IPS-NIHi7 (cell line): ENCODE results near the gene FAM50A.

Experiments
- DNase-seq: peaks from one replicate; pipeline ENCODE4 v3.0.0; 2012; ENCODE audit warnings: mixed read lengths; ENCODE audit errors: extremely low spot score

FAM50A gene

GRCh38 chrX:154412468-154412867 is 31.5 kb upstream of the FAM50A start:
- no peak for DNase-seq

- DNase-seq, result no peak
Observed at GRCh38 chrX:154413142-154413541, 30.8 kb upstream of the FAM50A start.

GRCh38 chrX:154417157-154417556 is 26.8 kb upstream of the FAM50A start:
- no peak for DNase-seq

GRCh38 chrX:154419189-154419588 is 24.8 kb upstream of the FAM50A start:
- DNase-seq, result no peak

GRCh38 chrX:154419688-154420401 is 24.1 kb upstream of the FAM50A start:
- DNase-seq, result no peak

GRCh38 chrX:154420402-154420756 is 23.6 kb upstream of the FAM50A start:
- DNase-seq, result no peak

- DNase-seq, result no peak
Observed at GRCh38 chrX:154426916-154427770, 16.8 kb upstream of the FAM50A start.

- peak; percentile 83 for DNase-seq
Observed at GRCh38 chrX:154428176-154429171, 15.5 kb upstream of the FAM50A start, which contains the start of gene ATP6AP1. Gene ATP6AP1 (plus strand): TSS chrX:154428677. CDS start chrX:154428693, 16 bp downstream.

- no peak for DNase-seq
Observed at GRCh38 chrX:154429711-154430110, 14.2 kb upstream of the FAM50A start.

- DNase-seq, result no peak
Observed at GRCh38 chrX:154430479-154430878, 13.5 kb upstream of the FAM50A start.

GRCh38 chrX:154430916-154431315 is 13.0 kb upstream of the FAM50A start:
- no peak for DNase-seq

- no peak for DNase-seq
Observed at GRCh38 chrX:154431341-154431740, 12.6 kb upstream of the FAM50A start.

- DNase-seq, result no peak
Observed at GRCh38 chrX:154432210-154432609, 11.7 kb upstream of the FAM50A start.

GRCh38 chrX:154433605-154434004 is 10.3 kb upstream of the FAM50A start:
- DNase-seq, result no peak

- no peak for DNase-seq
Observed at GRCh38 chrX:154434394-154435168, 9.4 kb upstream of the FAM50A start.

GRCh38 chrX:154435171-154435733 is 8.7 kb upstream of the FAM50A start:
- DNase-seq, result no peak

- peak; percentile 52 for DNase-seq
Observed at GRCh38 chrX:154436374-154436982, 7.5 kb upstream of the FAM50A start.

- DNase-seq, result peak; percentile 45
Observed at GRCh38 chrX:154436983-154437752, 6.8 kb upstream of the FAM50A start, which contains the start of gene GDI1. Gene GDI1 (plus strand): TSS chrX:154437154. CDS start chrX:154437255, 101 bp downstream.
